Erythroblast (primary cell): ENCODE measurements around the gene DNAJB1.

Source experiments
- GATA1 ChIP-seq: IDR thresholded peaks from 2 replicates; pipeline ENCODE4 v1.6.1; 2011; ENCODE audit warnings: low read depth, mild to moderate bottlenecking, control low read depth, low read length, moderate library complexity
- POLR2A ChIP-seq: IDR thresholded peaks from 2 replicates; pipeline ENCODE4 v1.6.1; 2011; ENCODE audit warnings: mild to moderate bottlenecking, low read length

DNA sequence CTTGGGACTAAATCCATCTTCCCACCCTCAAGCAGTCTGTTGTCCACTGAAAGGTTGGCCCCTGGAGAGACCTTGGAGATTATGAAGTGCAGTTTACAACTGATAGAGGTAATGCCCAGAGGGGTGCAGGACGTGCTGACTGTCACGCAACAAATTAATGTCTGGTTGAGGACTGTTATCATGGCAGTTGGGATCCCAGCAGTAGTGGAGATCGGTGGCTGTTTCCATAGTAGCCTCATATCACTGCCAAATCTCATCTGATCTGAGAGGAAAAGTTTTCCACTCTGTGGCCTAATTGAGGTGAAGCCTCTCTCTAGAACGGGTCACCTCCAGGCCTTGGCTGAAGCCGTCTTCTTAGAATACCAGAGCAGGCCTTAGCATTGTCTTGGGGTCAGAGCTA lies 15.3 kb upstream of the DNAJB1 start:
- no peak for TF ChIP-seq POLR2A
- TF ChIP-seq GATA1: no peak
